ENCODE data around the gene CD300LF. TPM values are rescaled to one million over a fixed set of nuclear protein-coding genes. Genes with fewer than 3 reads are reported as not detected.

The CD300LF gene
- total RNA-seq, 1 experiment from 2014 or later: not detected

GRCh38 chr17:74755533-74755932, 42.8 kb upstream of the CD300LF start (continued):
- TF ChIP-seq SP1 (IDR thresholded peaks at IDR 0.05; ENCODE audit: low read depth) (no peak), SIN3A (IDR thresholded peaks at IDR 0.05; ENCODE audit: low read depth) (no peak)

- DNase-seq (ENCODE audit: low read depth, low spot score) (no peak), ATAC-seq (no peak)
- intact Hi-C loops (cut with micrococcal nuclease): no loop called here
- no peak overlapping the region for H3K4me3 ChIP-seq (replicated peaks in 1 of 2; ENCODE audit: low read depth in 1 of 2, low read length in 2 of 2)
- H3K27me3 ChIP-seq (ENCODE audit: insufficient read depth, low read length): no peaks in the 10 kb centered on the region
- BruUV-seq (replicated peaks): no TSS peak
- peaks cover 59 to 70% of the 10 kb centered on the region in 2 experiments for H3K4me1 ChIP-seq (ENCODE audit: control insufficient read depth in 1 of 2, insufficient read depth in 2 of 2, low read length in 2 of 2)
- H4K20me1 ChIP-seq (ENCODE audit: insufficient read depth): peaks cover 3% of the 10 kb centered on the region; the same call in 1 of the 2 replicates
- no peak overlapping the region for H2AFZ ChIP-seq (ENCODE audit: low read depth, low read length, poor library complexity, severe bottlenecking)
- H3K27ac ChIP-seq (ENCODE audit: low read depth, low read length): no peak overlapping the region
- no peak overlapping the region for H3K9ac ChIP-seq (ENCODE audit: low read length)
- ChIA-PET RAD21 (ENCODE audit: low non-redundant PET in 1 of 2, low total read pairs in 2 of 2, uncharacterized antibody in 2 of 2, unreplicated experiment in 2 of 2) (no interaction called here), POLR2A (no interaction called here), CTCF (interaction anchor here (1.2 to 1.8 kb wide), 3 partner anchors 10 to 98 kb away, joined by 4 to 6 read pairs (median 4); no protein-coding TSS in a partner anchor)
- H3K36me3 ChIP-seq (ENCODE audit: control insufficient read depth in 1 of 2, insufficient read depth in 2 of 2, low read length in 2 of 2): peaks cover 0 to 2% of the 10 kb centered on the region in 2 experiments; a peak in 2 of 4 replicates
- no peaks in the 10 kb centered on the region for H3K9me2 ChIP-seq (ENCODE audit: insufficient read depth)
- H3K4me2 ChIP-seq (ENCODE audit: low read length): no peak overlapping the region
- peaks cover 93% of the 10 kb centered on the region for H3K79me2 ChIP-seq (ENCODE audit: insufficient read depth, low read length)
- no peaks in the 10 kb centered on the region for H3K9me3 ChIP-seq (ENCODE audit: control insufficient read depth in 1 of 2, insufficient read depth in 1 of 2, low read depth in 1 of 2, low read length in 2 of 2)
- TF ChIP-seq SRF (IDR thresholded peaks at IDR 0.05; ENCODE audit: low read depth) (no peak), ZFX (IDR thresholded peaks at IDR 0.05) (no peak), YY1 (IDR thresholded peaks at IDR 0.05; ENCODE audit: extremely low read depth, insufficient replicate concordance, low read depth, low read length) (no peak), EGR1 (IDR thresholded peaks at IDR 0.05; ENCODE audit: low read depth) (no peak), FOSL1 (IDR thresholded peaks at IDR 0.05; ENCODE audit: low read depth) (no peak), RAD21 (IDR thresholded peaks at IDR 0.05; ENCODE audit: low read depth) (no peak), POLR2A (IDR thresholded peaks at IDR 0.05; ENCODE audit: borderline replicate concordance, extremely low read depth, insufficient read depth, insufficient read length) (no peak), ELF1 (IDR thresholded peaks at IDR 0.05; ENCODE audit: borderline replicate concordance, low read depth) (no peak), EZH2phosphoT487 (IDR thresholded peaks at IDR 0.05; ENCODE audit: borderline replicate concordance) (no peak), SP1 (IDR thresholded peaks at IDR 0.05; ENCODE audit: low read depth) (no peak), JUND (IDR thresholded peaks at IDR 0.05) (no peak), ZNF274 (IDR thresholded peaks at IDR 0.05; ENCODE audit: low read depth, low read length) (no peak), REST (IDR thresholded peaks at IDR 0.05; ENCODE audit: low read depth) (no peak), SIN3A (IDR thresholded peaks at IDR 0.05; ENCODE audit: low read depth) (no peak), CEBPB (IDR thresholded peaks at IDR 0.05; ENCODE audit: low read depth) (no peak), TCF7L2 (IDR thresholded peaks at IDR 0.05; ENCODE audit: borderline replicate concordance, extremely low read depth, insufficient read depth, insufficient read length) (no peak), POLR2AphosphoS5 (IDR thresholded peaks at IDR 0.05; ENCODE audit: low read depth, low read length) (no peak)
- TF ChIP-seq, protein P1, sequence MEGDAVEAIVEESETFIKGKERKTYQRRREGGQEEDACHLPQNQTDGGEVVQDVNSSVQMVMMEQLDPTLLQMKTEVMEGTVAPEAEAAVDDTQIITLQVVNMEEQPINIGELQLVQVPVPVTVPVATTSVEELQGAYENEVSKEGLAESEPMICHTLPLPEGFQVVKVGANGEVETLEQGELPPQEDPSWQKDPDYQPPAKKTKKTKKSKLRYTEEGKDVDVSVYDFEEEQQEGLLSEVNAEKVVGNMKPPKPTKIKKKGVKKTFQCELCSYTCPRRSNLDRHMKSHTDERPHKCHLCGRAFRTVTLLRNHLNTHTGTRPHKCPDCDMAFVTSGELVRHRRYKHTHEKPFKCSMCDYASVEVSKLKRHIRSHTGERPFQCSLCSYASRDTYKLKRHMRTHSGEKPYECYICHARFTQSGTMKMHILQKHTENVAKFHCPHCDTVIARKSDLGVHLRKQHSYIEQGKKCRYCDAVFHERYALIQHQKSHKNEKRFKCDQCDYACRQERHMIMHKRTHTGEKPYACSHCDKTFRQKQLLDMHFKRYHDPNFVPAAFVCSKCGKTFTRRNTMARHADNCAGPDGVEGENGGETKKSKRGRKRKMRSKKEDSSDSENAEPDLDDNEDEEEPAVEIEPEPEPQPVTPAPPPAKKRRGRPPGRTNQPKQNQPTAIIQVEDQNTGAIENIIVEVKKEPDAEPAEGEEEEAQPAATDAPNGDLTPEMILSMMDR (IDR thresholded peaks at IDR 0.05 in 2 of 3, conservative IDR thresholded peaks at IDR 0.05 in 1 of 3; ENCODE audit: borderline replicate concordance in 1 of 3, insufficient read depth in 1 of 3, low read depth in 2 of 3, low read length in 2 of 3): no peak
- TF ChIP-seq, protein P2, sequence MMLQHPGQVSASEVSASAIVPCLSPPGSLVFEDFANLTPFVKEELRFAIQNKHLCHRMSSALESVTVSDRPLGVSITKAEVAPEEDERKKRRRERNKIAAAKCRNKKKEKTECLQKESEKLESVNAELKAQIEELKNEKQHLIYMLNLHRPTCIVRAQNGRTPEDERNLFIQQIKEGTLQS (IDR thresholded peaks at IDR 0.05): no peak
Observed at GRCh38 chr17:74754832-74755231, 42.1 kb upstream of the CD300LF start.
